HG03457 (cell line): ENCODE results near the gene ROBO3.

Experiments
- ATAC-seq: cut with Tn5 transposase; IDR thresholded peaks from one replicate; pipeline ENCODE4 v1.9.1; 2021; ENCODE audit warnings: moderate number of reproducible peaks; ENCODE audit not compliant: unreplicated experiment

The ROBO3 gene

GRCh38 chr11:124891373-124891861, 26.2 kb downstream of the ROBO3 start:
- ATAC-seq, result no peak

- no peak for ATAC-seq
Observed at GRCh38 chr11:124892146-124892545, 26.9 kb downstream of the ROBO3 start.

DNA sequence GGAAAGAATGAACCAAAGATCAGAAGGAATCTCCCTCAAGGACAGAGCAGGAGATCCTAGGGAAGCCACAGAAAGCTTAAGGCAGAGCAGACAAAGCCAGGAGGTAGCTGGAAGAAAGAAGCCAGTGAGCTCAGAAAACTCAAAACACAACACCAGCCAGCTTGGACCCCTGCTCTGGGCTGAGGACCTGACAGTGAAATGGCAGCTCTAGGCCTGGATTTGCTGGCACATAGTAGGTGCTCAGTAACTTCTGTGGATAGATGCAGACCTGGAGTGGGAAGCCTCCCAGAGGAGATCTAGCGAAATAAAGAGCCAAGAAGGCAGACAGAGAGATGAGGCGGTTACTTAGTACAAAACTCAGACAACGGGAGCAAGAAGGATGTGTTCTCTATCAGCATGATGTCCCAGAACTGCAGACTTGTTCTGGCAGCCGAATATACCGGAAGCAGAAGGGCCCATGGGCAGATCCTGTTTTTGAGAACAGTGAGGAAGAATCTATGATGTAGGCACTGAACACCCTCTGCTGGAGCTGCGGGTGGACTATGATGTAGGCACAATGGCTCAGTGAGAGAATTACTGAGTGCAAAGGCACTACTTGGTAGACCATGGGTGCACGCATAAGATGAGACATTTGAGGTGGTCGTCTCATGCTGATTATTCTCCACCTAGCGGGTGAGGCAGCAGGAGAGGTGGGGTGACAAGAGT, 27.7 kb downstream of the ROBO3 start:
- no peak for ATAC-seq

GRCh38 chr11:124893781-124894401, 28.7 kb downstream of the ROBO3 start:
- no peak for ATAC-seq

DNA sequence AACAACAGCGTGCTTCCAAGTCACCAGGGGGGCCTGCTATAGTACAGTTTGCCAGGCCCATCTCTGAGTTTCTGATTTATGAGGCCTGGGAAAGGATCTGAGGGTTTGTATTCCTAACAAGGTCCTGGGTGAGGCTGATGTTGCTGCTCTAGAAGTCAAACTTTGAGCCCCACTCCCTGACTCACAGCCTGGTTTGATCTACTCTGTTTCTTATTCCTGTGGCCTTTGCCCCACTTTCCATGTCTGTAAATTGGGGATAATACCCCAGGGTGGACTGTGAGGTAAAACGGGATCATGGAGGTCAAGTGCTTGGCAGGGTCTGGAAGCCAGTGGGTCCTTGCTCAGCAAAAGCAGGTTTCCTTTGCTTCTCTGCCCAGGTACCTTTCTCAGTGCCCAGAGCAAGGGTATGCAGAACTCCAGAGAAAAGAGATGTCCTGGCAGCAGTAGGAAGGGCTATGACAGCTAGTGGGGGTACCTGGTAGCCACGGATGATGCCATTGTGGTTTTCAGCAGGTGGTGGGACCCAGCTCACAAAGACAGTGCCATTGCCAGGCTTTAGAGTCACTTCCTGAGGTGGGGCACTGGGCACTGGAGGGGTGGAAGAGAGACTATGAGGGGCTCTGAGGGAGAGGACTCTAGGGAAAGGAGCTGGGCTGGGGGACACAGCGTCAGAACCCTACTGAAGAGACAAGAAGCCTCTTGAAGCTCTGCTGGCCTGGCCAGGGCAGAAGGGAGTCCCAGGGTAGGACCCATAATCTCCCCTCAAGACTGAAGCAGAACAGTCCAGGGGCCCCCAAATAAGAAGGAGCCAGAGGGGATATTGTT, 29.6 kb downstream of the ROBO3 start:
- ATAC-seq, result no peak

GRCh38 chr11:124895471-124895971, 30.3 kb downstream of the ROBO3 start:
- no peak for ATAC-seq

- ATAC-seq, result no peak
Observed at GRCh38 chr11:124896071-124896750, 31.0 kb downstream of the ROBO3 start.

- ATAC-seq, result no peak
Observed at GRCh38 chr11:124896821-124897391, 31.7 kb downstream of the ROBO3 start.

DNA sequence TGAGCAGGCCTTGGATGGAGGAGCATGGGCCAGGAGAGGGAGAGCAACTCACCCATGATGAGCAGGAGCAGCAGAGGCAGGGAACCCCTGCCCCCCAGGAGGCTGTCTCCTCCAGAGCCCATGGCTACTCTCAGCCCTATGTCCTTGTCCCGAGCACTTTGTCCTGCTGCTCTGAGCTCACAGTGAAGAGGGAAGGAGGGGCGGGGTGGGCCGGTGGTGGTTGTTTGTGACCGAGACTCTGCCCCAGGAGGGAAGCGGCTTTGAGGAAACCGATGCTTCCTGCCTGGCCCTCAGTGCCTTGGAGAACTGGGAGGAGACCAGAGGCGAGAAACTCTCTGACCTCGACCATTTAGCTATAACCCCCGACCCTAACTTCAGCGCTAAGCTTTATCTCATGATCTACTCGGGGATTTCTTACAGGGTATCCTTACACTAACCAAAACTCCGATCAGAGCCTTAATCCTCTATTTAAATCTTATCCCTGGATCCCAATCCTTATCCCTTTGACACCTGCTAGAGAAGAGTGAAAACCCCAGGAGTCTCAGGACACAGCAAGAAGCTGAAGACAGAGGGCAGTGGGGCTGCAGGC, 32.5 kb downstream of the ROBO3 start, which contains the start of gene ROBO4:
ROBO4 (minus strand) TSS at position 192 of the 589 bp plus-strand sequence; CDS start at position 122, 70 bp downstream.
- ATAC-seq, result no peak

DNA sequence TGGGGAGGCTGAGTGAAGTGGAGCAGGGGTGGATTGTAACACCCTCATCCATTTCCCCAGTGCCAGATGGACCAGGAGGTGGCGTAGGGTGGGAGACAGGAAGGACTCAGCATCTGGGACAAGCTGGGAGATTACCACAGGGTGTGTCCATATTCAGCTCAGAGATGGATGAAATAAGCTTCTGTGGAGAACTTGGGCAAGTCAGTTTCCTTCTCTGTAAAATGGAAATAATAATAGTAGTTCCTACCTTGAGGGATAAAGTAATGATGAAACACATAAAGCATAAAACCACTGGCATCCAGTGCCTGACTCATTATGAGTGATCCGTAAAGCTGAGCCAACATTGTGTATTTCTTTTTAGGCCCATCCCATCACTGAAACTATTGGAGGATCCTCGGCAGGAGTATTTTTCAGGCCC, 33.0 kb downstream of the ROBO3 start:
- no peak for ATAC-seq

GRCh38 chr11:124898711-124899110, 33.5 kb downstream of the ROBO3 start:
- ATAC-seq, result no peak

DNA sequence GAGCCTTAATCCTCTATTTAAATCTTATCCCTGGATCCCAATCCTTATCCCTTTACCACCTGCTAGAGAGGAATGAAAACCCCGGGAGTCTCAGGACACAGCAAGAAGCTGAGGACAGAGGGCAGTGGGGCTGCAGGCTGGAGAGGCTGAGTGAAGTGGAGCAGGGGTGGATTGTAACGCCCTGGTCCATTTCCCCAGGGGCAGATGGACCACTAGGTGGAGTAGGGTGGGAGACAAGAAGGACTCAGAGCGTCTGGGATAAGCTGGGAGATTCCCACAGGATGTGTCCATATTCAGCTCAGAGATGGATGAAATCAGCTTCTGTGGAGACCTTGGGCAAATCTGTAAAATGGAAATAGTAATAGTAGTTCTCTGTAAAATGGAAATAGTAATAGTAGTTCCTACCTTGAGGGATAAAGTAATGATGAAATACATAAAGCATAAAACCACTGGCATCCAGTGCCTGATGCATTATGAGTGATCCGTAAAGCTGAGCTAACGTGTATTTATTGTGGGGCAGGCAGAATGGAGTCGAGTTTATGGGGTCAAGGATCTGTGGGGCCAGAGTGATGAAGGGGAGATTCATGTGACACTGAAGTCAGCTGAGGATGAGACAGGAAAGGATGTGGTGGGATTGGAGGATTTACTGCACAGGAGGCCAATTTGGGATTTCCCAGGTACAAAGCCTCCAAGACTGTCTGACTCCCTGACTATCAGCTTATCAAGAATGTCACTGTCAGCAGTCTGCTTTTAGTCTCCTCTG, 34.3 kb downstream of the ROBO3 start:
- no peak for ATAC-seq

GRCh38 chr11:124900464-124900863, 35.2 kb downstream of the ROBO3 start:
- no peak for ATAC-seq

- no peak for ATAC-seq
Observed at GRCh38 chr11:124902616-124903015, 37.4 kb downstream of the ROBO3 start.

DNA sequence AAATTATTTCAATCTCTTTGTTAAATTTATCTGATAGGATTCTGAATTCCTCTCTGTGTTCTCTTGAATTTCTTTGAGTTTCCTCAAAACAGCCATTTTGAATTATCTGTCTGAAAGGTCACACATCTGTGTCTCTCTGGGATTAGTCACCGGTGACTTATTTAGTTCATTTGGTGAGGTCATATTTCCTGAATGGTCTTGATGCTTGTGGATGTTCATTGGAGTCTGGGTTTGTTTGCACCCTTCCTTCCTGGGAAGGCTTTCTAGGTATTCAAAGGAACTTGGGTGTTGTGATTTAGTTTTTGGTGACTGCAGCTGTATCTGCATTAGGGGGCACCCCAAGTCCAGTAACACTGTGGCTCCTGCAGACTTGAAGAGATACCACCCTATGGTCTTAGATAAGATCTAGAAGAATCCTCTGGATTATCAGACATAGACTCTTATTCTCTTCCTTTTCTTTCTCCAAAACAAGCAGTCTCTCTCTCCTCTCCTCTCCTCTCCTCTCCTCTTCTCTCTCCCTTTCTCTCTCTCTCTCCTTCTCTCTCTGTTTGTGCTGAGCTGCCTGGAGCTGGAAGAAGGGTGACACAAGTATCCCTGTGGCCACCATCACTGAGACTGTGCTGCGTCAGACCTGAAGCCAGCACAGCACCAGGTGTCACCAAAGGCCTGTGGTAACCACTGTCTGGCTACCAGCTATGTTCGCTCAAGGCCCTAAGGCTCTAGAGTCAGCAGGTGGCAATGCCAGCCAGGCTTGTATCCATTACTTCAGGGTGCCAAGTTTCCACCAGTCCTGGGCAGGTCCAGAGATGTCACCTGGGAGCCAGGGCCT, 50.5 kb downstream of the ROBO3 start:
- ATAC-seq, result no peak

DNA sequence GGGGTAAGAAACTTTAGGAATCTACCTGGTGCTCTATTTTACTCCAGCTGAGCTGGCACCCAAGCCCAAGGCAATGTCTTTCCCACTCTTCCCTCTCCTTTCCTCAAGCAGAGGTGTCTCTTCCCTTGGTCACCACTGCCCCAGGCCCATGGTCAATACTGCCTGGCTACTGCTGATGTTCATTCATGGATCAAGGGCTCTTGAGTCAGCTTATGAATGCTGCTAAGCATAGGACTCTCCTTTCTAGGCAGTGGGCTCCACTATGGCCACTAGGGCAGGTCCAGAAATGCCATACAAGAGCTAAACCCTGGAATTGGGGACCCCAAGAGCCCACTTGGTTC, 51.1 kb downstream of the ROBO3 start:
- ATAC-seq, result no peak

DNA sequence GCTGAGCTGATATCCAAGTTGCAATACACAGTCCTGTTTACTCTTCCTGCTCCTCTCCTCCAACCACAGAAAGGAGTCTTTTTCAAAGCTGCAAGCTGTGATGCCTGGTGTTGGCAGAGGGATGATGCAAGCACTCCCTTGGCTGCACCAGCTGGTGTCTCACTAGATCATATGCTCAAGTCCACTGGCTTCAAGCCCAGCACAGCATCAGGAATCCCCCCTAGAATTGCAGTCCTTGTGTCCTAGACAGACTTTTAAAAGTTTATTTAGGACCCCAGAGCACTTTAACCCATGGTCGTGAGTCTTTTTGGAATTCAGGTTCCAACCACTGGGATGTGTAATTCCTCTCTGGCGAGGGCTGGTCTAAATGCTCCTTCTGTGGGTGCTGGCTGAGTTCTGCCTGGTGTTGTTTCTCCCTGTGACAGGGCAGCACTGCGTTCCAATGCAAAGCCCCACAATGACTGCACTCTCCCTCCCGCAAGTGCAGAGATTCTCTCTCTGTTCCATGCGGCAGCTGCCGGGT, 51.9 kb downstream of the ROBO3 start:
- no peak for ATAC-seq

- ATAC-seq, result no peak
Observed at GRCh38 chr11:124918950-124919349, 53.7 kb downstream of the ROBO3 start, which contains the start of gene HEPN1. Gene HEPN1, plus strand, starts transcription at chr11:124919250.
